ENCODE data around the gene IFI30. TPM values are rescaled to one million over a fixed set of nuclear protein-coding genes. Genes with fewer than 3 reads are reported as not detected.

Gene IFI30
- 554 TPM for total RNA-seq
- long read RNA-seq, transcript IFI30-201 (7 exons, 1,134 nt) = major isoform, 599 of 612 reads
- long read RNA-seq, partial matches to known transcripts = 10 of 612 reads
- long read RNA-seq, other reads (novel, unspliced or antisense) = 3 of 612 reads

GRCh38 chr19:18173572-18174288 is at the start of gene IFI30:
Gene IFI30 (plus strand): TSS chr19:18173813. CDS start chr19:18173842, 29 bp downstream.
- H3K4me1 ChIP-seq = peaks cover 21% of the 10 kb centered on the region
- peak within 1 kb of the TSS; percentile 78 for H3K27ac ChIP-seq
- peaks cover 18% of the 10 kb centered on the region for H3K36me3 ChIP-seq
- peak within 1 kb of the TSS; percentile 77 for H3K4me3 ChIP-seq
- no peaks in the 10 kb centered on the region for H3K9me3 ChIP-seq
- ATAC-seq = peak; percentile 86
- no peak for TF ChIP-seq CTCF (IDR thresholded peaks at IDR 0.05)
- intact Hi-C loops (cut with DNase I) = no loop called here
- DNase-seq = peak; percentile 95
- H3K27me3 ChIP-seq = no peaks in the 10 kb centered on the region

GRCh38 chr19:18123819-18124218 is 49.8 kb upstream of the IFI30 start:
- Histone ChIP-seq H3K36me3 (peaks cover 51% of the 10 kb centered on the region), H3K27me3 (no peaks in the 10 kb centered on the region), H3K4me3 (no peak overlapping the region), H3K4me1 (peaks cover 6% of the 10 kb centered on the region), H3K9me3 (no peaks in the 10 kb centered on the region), H3K27ac (no peak overlapping the region)
- intact Hi-C loops (cut with DNase I) = no loop called here
- no peak for TF ChIP-seq CTCF (IDR thresholded peaks at IDR 0.05)
- DNase-seq (no peak), ATAC-seq (no peak)

GRCh38 chr19:18126097-18126496 is 47.5 kb upstream of the IFI30 start:
- Histone ChIP-seq H3K9me3 (no peaks in the 10 kb centered on the region), H3K27me3 (no peaks in the 10 kb centered on the region), H3K27ac (no peak overlapping the region), H3K4me3 (no peak overlapping the region), H3K4me1 (no peaks in the 10 kb centered on the region), H3K36me3 (peaks cover 74% of the 10 kb centered on the region)
- DNase-seq (no peak), ATAC-seq (no peak)
- intact Hi-C loops (cut with DNase I) = no loop called here
- no peak for TF ChIP-seq CTCF (IDR thresholded peaks at IDR 0.05)

GRCh38 chr19:18128044-18128443 is 45.6 kb upstream of the IFI30 start:
- H3K9me3 ChIP-seq = no peaks in the 10 kb centered on the region
- no peak for DNase-seq
- intact Hi-C loops (cut with DNase I) = no loop called here
- no peak for TF ChIP-seq CTCF (IDR thresholded peaks at IDR 0.05)
- no peaks in the 10 kb centered on the region for H3K4me1 ChIP-seq
- peaks cover 76% of the 10 kb centered on the region for H3K36me3 ChIP-seq
- no peak overlapping the region for H3K4me3 ChIP-seq
- H3K27me3 ChIP-seq = no peaks in the 10 kb centered on the region
- H3K27ac ChIP-seq = no peak overlapping the region
- peak; percentile 40 for ATAC-seq

- Histone ChIP-seq H3K36me3 (peaks cover 73% of the 10 kb centered on the region), H3K4me1 (no peaks in the 10 kb centered on the region), H3K4me3 (no peak overlapping the region), H3K27me3 (no peaks in the 10 kb centered on the region), H3K9me3 (no peaks in the 10 kb centered on the region), H3K27ac (no peak overlapping the region)
- ATAC-seq = no peak
- DNase-seq = no peak
- intact Hi-C loops (cut with DNase I) = no loop called here
- TF ChIP-seq CTCF (IDR thresholded peaks at IDR 0.05) = no peak
Observed at GRCh38 chr19:18128805-18129204, 44.8 kb upstream of the IFI30 start.
